Stomach (tissue), 9 donors: Measurements from ENCODE around the gene OSGEPL1. TPM values are rescaled to one million over a fixed set of nuclear protein-coding genes. Genes with fewer than 3 reads are reported as not detected.
"Not testable (repeated sequence)": the region's sequence is repeated elsewhere in the genome, so short reads cannot be mapped to it uniquely, and the experiment has no call there.

ENCODE experiments used
- DNase-seq, 2 donors: peaks; one replicate each; pipeline versions ENCODE4 v3.0.0 to v3.0.0-alpha.2; 2013 to 2019
- H3K27ac ChIP-seq, 5 donors: fragments of 200-600 bp in 4 of 5; sonication (generic) in 4 of 5; one replicate each; pipeline ENCODE4 v1.5.1; 2013 to 2019; ENCODE audit warnings: mild to moderate bottlenecking in 1 of 5, moderate library complexity in 1 of 5
- H3K27me3 ChIP-seq, 3 donors: fragments of 200-600 bp; sonication (generic); one replicate each; pipeline ENCODE4 v1.5.1; 2017 to 2019; ENCODE audit warnings: mixed run types in 1 of 3
- H3K36me3 ChIP-seq, 4 donors: fragments of 200-600 bp; sonication (generic); 1 replicate in 3 of 4; 2 replicates in 1 of 4; pipeline ENCODE4 v1.5.1; 2016 to 2019
- H3K4me1 ChIP-seq, 4 donors: fragments of 200-600 bp; sonication (generic); one replicate each; pipeline ENCODE4 v1.5.1; 2016 to 2019
- H3K4me3 ChIP-seq, 4 donors: fragments of 200-600 bp; sonication (generic) in 3 of 4; one replicate each; pipeline ENCODE4 v1.5.1; 2016 to 2019; ENCODE audit warnings: mild to moderate bottlenecking in 1 of 4
- H3K9me3 ChIP-seq, 4 donors: fragments of 200-600 bp; sonication (generic); one replicate each; pipeline ENCODE4 v1.5.1; 2016 to 2019
- EP300 ChIP-seq: sonication (generic); formaldehyde crosslinking; IDR thresholded peaks from one replicate; pipeline ENCODE4 v1.6.1; 2017; ENCODE audit warnings: antibody characterized with exemption
- POLR2A ChIP-seq, 4 donors: fragments of 450-650 bp; IDR thresholded peaks; one replicate each; pipeline ENCODE4 v1.6.1; 2016; ENCODE audit warnings: antibody characterized with exemption in 4 of 4, control low read depth in 2 of 4, mild to moderate bottlenecking in 1 of 4, moderate library complexity in 1 of 4
- POLR2AphosphoS5 ChIP-seq, 3 donors: sonication (generic); formaldehyde crosslinking; IDR thresholded peaks; one replicate each; pipeline ENCODE4 v1.6.1; 2016; ENCODE audit warnings: antibody characterized with exemption in 3 of 3
- WGBS, 5 donors: extraction: QIAGEN DNeasy Blood & Tissue Kit in 3 of 5; methylation state at CpG; one replicate each; pipeline versions ENCODE4 v1.1.5 to v1.1.7; 2013 to 2018; 5-methylcytosine and 5-hydroxymethylcytosine counted together
- intact Hi-C: fragments of 100-400 bp; cut with DNase I; formaldehyde crosslinking; loops from one replicate; pipeline ENCODE4 v1.15.1; 2023; ENCODE audit warnings: low total_unique reads
- polyA plus RNA-seq, 3 donors: library from polyadenylated mRNA; stranded (reverse); fragments of 200-250 nt; gene quantifications; one replicate each; pipeline ENCODE4 v1.2.3, GENCODE V29; 2013
- total RNA-seq, 5 donors: library from RNA; depleted of rRNA; stranded (reverse); fragments of >200 nt; gene quantifications; one replicate each; pipeline versions ENCODE4 v1.1.0 to v1.2.3, GENCODE V29; 2014 to 2016
- TF ChIP-seq, protein P1 (sequence below), 7 experiments: fragments of 450-650 bp in 4 of 7; fragments of 200-600 bp in 3 of 7; sonication (generic) in 3 of 7; IDR thresholded peaks; one replicate each; pipeline ENCODE4 v1.5.1; 2016 to 2019; ENCODE audit warnings: antibody characterized with exemption in 7 of 7, control low read depth in 2 of 7, mild to moderate bottlenecking in 1 of 7
- donor health status: healthy with polysubstance abuse.
- donor health status: Bipolar disorder and iron deficiency.
- donor health status: healthy.

OSGEPL1 gene
- total and polyA plus RNA-seq, 8 donors, result 1.3 to 9.0 (median 4.0) TPM; not detected in 1

DNA sequence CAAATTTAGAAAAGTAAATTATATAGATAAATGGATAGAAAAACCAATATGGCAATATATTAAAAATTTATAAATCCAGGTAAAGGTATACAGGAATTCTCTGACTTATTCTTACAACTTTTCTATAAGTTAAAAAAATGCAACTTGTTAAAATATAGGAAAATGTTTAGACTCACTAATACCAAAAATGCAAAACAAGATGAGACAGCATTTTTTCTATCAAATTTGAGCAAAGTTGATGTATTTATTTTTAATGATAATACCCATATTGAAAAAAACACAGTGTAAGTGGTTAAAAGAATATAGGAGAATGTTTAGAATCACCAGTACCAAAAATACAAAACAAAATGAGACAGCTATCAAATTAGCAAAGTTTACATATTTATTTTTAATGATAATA is 35.7 kb downstream of the OSGEPL1 start:
- no peaks in the 10 kb centered on the region for H3K27me3 ChIP-seq
- intact Hi-C loops, result no loop called here
- H3K4me3 ChIP-seq, result no peak overlapping the region

DNA sequence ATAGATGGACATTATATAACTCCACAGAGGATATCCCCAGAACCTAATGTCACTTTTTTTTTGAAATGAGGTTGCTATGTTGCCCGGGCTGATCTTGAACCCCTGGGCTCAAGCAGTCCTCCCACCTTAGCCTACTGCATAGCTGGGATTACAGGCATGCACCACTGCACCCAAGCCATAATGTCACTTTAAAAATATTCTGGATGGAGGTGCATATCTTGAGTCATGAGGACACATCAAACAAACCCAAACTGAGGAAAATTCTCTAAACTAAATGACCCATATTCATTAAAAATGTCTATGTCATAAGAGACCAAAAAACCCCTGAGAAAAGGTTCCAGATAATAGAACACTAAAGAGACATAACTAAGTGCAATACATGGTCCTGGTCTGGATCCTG is 36.3 kb downstream of the OSGEPL1 start:
- WGBS, 5 donors, result 88 to 100% (median 89%) methylated on average over 1 of the region's 1 CpG
- TF ChIP-seq EP300 (no peak), POLR2A (IDR thresholded peaks at IDR 0.05) (no peak), POLR2AphosphoS5 (IDR thresholded peaks at IDR 0.05) (no peak)
- TF ChIP-seq, protein P1, sequence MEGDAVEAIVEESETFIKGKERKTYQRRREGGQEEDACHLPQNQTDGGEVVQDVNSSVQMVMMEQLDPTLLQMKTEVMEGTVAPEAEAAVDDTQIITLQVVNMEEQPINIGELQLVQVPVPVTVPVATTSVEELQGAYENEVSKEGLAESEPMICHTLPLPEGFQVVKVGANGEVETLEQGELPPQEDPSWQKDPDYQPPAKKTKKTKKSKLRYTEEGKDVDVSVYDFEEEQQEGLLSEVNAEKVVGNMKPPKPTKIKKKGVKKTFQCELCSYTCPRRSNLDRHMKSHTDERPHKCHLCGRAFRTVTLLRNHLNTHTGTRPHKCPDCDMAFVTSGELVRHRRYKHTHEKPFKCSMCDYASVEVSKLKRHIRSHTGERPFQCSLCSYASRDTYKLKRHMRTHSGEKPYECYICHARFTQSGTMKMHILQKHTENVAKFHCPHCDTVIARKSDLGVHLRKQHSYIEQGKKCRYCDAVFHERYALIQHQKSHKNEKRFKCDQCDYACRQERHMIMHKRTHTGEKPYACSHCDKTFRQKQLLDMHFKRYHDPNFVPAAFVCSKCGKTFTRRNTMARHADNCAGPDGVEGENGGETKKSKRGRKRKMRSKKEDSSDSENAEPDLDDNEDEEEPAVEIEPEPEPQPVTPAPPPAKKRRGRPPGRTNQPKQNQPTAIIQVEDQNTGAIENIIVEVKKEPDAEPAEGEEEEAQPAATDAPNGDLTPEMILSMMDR (IDR thresholded peaks at IDR 0.05), result no peak

More for the DNA sequence above, 35.7 kb downstream of the OSGEPL1 start:
- no peaks in the 10 kb centered on the region for H3K4me1 ChIP-seq
- TF ChIP-seq, protein P1 (IDR thresholded peaks at IDR 0.05), result no peak
- TF ChIP-seq POLR2A (IDR thresholded peaks at IDR 0.05), result no peak
- no peak for TF ChIP-seq POLR2AphosphoS5 (IDR thresholded peaks at IDR 0.05)
- no peak for TF ChIP-seq EP300
- DNase-seq, result no peak
- no peaks in the 10 kb centered on the region for H3K9me3 ChIP-seq
- peaks cover 0 to 18% (median 9%) of the 10 kb centered on the region in 4 donors for H3K36me3 ChIP-seq
- H3K27ac ChIP-seq, result no peak overlapping the region

DNA sequence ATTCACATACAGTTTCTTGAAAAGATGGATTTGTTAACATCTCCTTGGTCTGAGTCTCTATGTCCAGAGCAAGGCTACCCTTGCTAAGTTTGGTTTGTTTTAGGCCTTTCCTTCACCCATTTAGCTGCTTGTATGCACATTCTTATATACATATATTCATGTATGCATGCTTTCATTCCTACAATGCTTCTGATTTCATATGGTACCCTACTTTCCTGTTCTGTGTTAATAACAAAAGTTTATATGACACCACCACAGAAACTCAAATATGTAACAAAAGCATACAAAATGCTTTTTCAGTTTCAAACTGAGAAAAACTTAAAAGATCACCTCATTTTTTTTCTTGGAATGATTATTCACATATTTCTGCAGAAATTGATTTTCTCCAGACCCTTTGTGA is 39.4 kb downstream of the OSGEPL1 start:
- intact Hi-C loops, result no loop called here
- H3K4me3 ChIP-seq, result no peak overlapping the region
- no peaks in the 10 kb centered on the region for H3K9me3 ChIP-seq
- H3K27me3 ChIP-seq, result no peaks in the 10 kb centered on the region
- DNase-seq, result no peak
- TF ChIP-seq, protein P1 (IDR thresholded peaks at IDR 0.05), result no peak
- TF ChIP-seq POLR2AphosphoS5 (IDR thresholded peaks at IDR 0.05) (no peak), POLR2A (IDR thresholded peaks at IDR 0.05) (no peak), EP300 (no peak)
- H3K36me3 ChIP-seq, result peaks cover 0 to 27% (median 6%) of the 10 kb centered on the region in 4 donors
- no peaks in the 10 kb centered on the region for H3K4me1 ChIP-seq
- H3K27ac ChIP-seq, result no peak overlapping the region

More for the DNA sequence above, 36.3 kb downstream of the OSGEPL1 start:
- no peak overlapping the region for H3K27ac ChIP-seq
- no peak for DNase-seq
- intact Hi-C loops, result no loop called here
- H3K4me1 ChIP-seq, result no peaks in the 10 kb centered on the region
- H3K9me3 ChIP-seq, result no peaks in the 10 kb centered on the region
- H3K36me3 ChIP-seq, result peaks cover 0 to 16% (median 9%) of the 10 kb centered on the region in 4 donors
- no peaks in the 10 kb centered on the region for H3K27me3 ChIP-seq
- H3K4me3 ChIP-seq, result no peak overlapping the region

DNA sequence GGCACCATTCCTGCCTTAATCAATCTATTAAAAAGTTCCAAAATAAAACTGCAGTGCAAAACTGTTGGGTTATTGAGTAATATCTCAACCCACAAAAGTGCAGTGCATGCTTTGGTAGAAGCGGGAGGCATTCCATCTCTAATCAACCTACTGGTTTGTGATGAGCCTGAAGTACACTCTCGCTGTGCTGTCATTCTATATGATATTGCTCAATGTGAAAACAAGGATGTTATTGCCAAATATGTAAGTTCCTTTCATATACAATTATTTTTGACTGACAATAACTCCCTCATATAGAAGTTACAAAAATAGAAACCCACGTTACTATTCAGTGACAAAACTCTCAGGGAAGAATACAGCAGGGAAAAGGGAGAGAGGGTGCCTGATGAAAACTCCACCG is 43.0 kb downstream of the OSGEPL1 start:
- Histone ChIP-seq H3K36me3 (peaks cover 0 to 21% (median 5%) of the 10 kb centered on the region in 4 donors), H3K4me1 (no peaks in the 10 kb centered on the region), H3K27me3 (no peaks in the 10 kb centered on the region), H3K27ac (no peak overlapping the region), H3K4me3 (no peak overlapping the region), H3K9me3 (no peaks in the 10 kb centered on the region)
- TF ChIP-seq, protein P1 (IDR thresholded peaks at IDR 0.05), result no peak
- TF ChIP-seq EP300 (no peak), POLR2A (IDR thresholded peaks at IDR 0.05) (no peak), POLR2AphosphoS5 (IDR thresholded peaks at IDR 0.05) (no peak)
- intact Hi-C loops, result no loop called here
- DNase-seq, result no peak
- WGBS, 5 donors, result 76 to 97% (median 91%) methylated on average over 4 of the region's 4 CpGs

DNA sequence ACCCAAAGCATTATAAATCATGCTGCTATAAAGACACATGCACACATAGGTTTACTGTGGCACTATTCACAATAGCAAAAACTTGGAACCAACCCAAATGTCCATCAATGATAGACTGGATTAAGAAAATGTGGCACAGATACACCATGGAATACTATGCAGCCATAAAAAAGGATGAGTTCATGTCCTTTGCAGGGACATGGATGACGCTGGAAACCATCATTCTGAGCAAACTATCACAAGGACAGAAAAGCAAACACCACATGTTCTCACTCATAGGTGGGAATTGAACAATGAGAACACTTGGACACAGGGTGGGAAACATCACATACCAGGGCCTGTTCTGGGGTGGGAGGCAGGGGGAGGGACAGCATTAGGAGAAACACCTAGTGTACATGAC is 45.0 kb downstream of the OSGEPL1 start:
- H3K9me3 ChIP-seq, DNase-seq, intact Hi-C loops, H3K27me3 ChIP-seq, H3K4me3 ChIP-seq, H3K4me1 ChIP-seq, H3K27ac ChIP-seq: not testable (repeated sequence)
- H3K36me3 ChIP-seq, result peaks cover 0 to 21% (median 5%) of the 10 kb centered on the region in 4 donors
- 69 to 100% (median 83%) methylated on average over 1 of the region's 1 CpG for WGBS, 5 donors
